Fibroblast of the aortic adventitia (primary cell): ENCODE results near the gene PLPP7. TPM values are rescaled to one million over a fixed set of nuclear protein-coding genes. Genes with fewer than 3 reads are reported as not detected.
"Not testable (repeated sequence)": the region's sequence is repeated elsewhere in the genome, so short reads cannot be mapped to it uniquely, and the experiment has no call there.

Experiments used
- DNase-seq: peaks from one replicate; pipeline ENCODE4 v3.0.0-alpha.2; 2010; ENCODE audit warnings: low read depth
- H3K4me3 ChIP-seq: 2 replicates; pipeline ENCODE4 v1.5.1; 2011; ENCODE audit warnings: low read depth, mild to moderate bottlenecking, control low read depth, low read length, moderate library complexity
- total RNA-seq: library from RNA; depleted of rRNA; stranded (reverse); fragments of >200 nt; gene quantifications from 2 replicates; pipeline ENCODE4 v1.2.3, GENCODE V29; 2012; ENCODE audit warnings: low replicate concordance
- TF ChIP-seq, protein P1 (sequence below): IDR thresholded peaks from 2 replicates; pipeline ENCODE4 v1.5.1; 2011; ENCODE audit warnings: mild to moderate bottlenecking, low read length, control low read depth, inconsistent platforms; ENCODE audit not compliant: insufficient read depth

The PLPP7 gene
- total RNA-seq, 1 donor, result 9.8 TPM

DNA sequence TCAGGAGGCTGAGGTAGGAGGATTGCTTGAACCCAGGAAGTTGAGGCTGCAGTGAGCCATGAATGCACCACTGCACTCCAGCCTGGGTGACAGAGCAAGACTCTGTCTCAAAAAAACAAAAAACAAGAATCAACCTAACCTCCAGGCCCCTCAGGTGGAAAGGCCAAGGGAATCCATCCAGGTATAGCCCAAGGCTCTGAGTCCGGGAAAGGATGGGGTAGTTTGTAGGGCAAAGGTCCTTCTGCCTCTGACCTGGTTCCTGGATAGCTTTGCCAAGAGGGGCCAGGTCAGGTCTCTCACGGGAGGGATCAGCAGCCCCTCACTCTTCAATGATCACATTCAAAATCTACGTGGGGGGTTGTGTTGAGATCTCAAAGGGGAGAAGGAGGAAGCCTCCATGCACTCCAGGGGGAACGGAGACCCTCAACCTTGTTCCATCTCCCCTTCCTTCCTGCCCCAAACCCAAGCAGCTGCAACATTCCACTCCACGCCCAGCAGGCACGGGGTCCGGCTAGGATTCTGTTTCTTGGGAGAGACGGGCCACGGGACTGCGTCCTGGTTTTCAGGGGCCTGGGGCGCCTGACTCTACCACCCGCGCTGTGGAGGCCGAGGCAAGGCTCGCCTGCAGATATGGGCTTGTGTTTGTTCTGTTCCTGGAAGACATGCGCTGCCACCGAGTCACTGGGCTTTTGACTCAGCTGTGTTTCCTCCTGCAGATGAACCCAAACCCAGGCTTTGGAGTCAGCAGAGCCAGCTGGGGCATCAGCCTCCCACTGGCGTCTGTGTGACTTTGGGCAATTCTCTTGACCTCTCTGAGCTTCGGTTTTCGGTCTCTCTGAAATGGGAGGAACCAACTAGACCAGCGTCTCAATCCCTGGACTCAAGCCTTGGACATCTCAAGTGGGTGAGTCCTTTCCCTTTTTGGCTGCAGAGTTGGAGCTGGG lies 35.5 kb downstream of the PLPP7 start:
- DNase-seq, result no peak
- H3K4me3 ChIP-seq, result no peak overlapping the region
- TF ChIP-seq, protein P1, sequence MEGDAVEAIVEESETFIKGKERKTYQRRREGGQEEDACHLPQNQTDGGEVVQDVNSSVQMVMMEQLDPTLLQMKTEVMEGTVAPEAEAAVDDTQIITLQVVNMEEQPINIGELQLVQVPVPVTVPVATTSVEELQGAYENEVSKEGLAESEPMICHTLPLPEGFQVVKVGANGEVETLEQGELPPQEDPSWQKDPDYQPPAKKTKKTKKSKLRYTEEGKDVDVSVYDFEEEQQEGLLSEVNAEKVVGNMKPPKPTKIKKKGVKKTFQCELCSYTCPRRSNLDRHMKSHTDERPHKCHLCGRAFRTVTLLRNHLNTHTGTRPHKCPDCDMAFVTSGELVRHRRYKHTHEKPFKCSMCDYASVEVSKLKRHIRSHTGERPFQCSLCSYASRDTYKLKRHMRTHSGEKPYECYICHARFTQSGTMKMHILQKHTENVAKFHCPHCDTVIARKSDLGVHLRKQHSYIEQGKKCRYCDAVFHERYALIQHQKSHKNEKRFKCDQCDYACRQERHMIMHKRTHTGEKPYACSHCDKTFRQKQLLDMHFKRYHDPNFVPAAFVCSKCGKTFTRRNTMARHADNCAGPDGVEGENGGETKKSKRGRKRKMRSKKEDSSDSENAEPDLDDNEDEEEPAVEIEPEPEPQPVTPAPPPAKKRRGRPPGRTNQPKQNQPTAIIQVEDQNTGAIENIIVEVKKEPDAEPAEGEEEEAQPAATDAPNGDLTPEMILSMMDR, result no peak

DNA sequence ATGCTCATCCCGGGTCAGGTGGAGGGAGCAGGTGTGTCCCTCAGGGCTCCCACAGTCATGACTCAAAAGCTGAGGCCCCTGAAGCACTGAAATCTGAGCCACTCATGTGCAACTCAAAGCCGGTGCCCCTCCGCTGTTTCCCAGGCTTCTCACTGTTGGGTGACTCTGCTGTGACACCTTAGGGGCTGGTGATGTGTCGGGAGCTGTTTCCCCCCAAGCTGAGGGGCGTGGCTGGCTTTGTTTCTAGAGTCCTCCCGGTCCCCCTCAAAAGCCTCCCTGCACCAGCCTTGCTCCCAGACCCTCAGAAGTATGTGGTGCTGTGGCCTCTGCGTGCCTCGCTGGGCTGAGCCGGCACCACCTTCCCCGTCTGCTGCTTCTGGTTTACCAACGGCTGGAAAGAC lies 39.7 kb downstream of the PLPP7 start:
- TF ChIP-seq, protein P1, result no peak
- no peak overlapping the region for H3K4me3 ChIP-seq
- DNase-seq, result no peak

DNA sequence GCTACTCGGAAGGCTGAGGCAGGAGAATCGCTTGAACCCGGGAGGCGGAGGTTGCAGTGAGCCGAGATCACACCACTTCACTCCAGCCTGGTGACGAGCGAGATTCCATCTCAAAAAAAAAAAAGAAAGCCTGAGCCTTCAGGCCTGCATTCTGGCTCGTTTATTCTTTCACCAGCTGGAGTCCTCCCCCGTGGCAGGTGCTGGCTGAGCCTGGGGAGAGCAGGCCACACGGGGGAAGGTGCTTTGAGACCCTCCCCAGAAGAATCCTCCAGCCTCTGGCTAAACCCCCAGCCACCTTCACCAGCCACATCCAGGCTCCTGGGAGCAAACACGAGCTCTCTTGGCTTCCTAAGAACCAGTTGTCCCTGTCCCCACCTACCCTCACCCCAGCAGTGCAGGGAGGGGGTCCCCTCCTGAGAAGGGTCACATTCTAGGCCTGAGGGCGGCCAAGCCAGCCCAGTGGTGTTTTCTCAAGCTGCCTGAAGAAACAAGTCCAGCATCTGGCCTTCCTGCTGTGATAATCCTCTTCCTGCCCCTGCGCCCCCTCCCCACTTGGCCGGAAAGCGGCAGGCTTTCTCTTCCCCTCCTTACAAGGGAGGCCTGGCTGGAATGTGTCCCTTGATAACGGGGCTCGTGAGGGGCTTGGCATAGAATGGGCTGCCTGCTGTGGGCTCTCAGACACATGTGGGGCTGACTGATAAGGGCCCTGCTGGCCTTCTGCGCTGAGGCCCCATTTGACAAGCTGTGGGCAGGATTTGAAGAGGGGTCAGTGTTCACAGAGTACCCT lies 41.5 kb downstream of the PLPP7 start:
- H3K4me3 ChIP-seq, result no peak overlapping the region
- no peak for DNase-seq
- TF ChIP-seq, protein P1, result no peak

DNA sequence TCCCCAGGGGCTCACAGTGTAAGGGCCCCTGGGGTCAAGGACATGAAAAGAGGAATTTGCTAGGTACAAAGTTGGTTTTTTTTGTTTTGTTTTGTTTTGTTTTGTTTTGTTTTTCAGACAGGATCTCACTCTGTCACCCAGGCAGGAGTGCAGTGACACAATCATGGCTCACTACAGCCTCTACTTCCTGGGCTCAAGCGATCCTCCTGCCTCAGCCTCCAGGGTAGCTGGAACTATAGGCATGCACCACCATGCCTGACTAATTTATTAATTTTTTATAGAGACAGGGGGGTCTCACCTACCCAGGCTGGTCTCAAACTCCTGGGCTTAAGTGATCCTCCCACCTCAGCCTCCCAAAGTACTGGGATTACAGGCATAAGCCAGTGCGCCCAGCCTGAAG lies 42.5 kb downstream of the PLPP7 start:
- not testable (repeated sequence) for H3K4me3 ChIP-seq

GRCh38 chr9:131333771-131334628 lies 44.5 kb downstream of the PLPP7 start:
- TF ChIP-seq, protein P1, result no peak
- no peak overlapping the region for H3K4me3 ChIP-seq
- DNase-seq, result no peak

More for the DNA sequence above, 42.5 kb downstream of the PLPP7 start:
- DNase-seq, result not testable (repeated sequence)

- TF ChIP-seq, protein P1, result no peak
- DNase-seq, result peak; percentile 70
Measured at GRCh38 chr9:131334629-131335367, 45.3 kb downstream of the PLPP7 start.

More at GRCh38 chr9:131334629-131335367, 45.3 kb downstream of the PLPP7 start:
- no peak overlapping the region for H3K4me3 ChIP-seq
